Measurements from ENCODE around the gene KCNQ1. TPM values are rescaled to one million over a fixed set of nuclear protein-coding genes. Genes with fewer than 3 reads are reported as not detected.

KCNQ1 gene
- total and polyA plus RNA-seq, 2 experiments from 2014 or later: 0.45 to 0.87 TPM

DNA sequence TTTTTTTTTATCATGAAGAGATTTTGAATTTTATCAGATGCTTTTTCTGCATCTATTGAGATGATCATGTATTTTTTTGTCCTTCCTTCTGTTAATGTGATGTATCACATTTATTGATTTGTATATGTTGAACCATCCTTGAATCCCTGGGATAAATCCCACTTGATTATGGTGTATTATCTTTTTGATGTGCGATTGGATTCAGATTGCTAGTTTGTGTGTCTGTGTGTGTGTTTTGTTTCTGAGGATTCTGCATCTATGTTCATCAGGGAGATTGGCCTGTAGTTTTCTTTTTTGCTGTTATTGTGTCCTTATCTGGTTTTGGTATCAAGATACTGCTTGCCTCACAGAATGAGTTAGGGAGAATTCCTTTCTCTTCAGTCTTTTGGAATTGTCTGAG, 202.4 kb downstream of the KCNQ1 start (continued):
- TF ChIP-seq REST (IDR thresholded peaks at IDR 0.05; ENCODE audit: unreplicated experiment) (no peak), EZH2phosphoT487 (IDR thresholded peaks at IDR 0.05; ENCODE audit: unreplicated experiment) (no peak), EZH2 (IDR thresholded peaks at IDR 0.05; ENCODE audit: low read depth, unreplicated experiment) (no peak), JUNB (IDR thresholded peaks at IDR 0.05; ENCODE audit: unreplicated experiment) (no peak), ZNF331 (CRISPR knock-in tag; IDR thresholded peaks at IDR 0.05; ENCODE audit: low read depth) (no peak), CREB1 (CRISPR knock-in tag; IDR thresholded peaks at IDR 0.05; ENCODE audit: low read depth) (no peak), POLR2AphosphoS5 (IDR thresholded peaks at IDR 0.05; ENCODE audit: low read depth) (no peak), CTCF (conservative IDR thresholded peaks at IDR 0.05; ENCODE audit: low read depth in 2 of 2) (no peak)

DNA sequence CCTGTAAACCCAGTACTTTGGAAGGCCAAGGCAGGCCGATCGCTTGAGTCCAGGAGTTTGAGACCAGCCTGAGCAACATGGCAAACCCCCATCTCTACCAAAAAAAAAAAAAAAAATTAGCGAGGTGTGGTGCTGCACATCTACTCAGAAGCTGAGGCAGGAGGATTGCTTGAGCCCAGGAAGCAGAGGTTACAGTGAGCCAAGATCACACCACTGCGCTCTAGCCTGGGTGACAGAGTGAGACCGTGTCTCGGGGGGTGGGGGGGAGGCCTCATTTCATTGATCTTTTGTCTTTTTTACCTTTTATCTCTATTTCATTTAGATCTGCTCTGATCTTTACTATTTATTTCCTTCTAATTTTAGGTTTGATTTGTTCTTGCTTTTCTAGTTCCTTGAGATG, 203.1 kb downstream of the KCNQ1 start:
- Histone ChIP-seq H3K36me3 (ENCODE audit: insufficient read depth) (peaks cover 30% of the 10 kb centered on the region), H3K9me2 (ENCODE audit: insufficient read depth) (no peaks in the 10 kb centered on the region), H3K79me2 (replicated peaks; ENCODE audit: insufficient read depth) (no peaks in the 10 kb centered on the region), H4K20me1 (replicated peaks; ENCODE audit: insufficient read depth) (no peaks in the 10 kb centered on the region), H3K4me2 (no peak overlapping the region), H3K4me1 (ENCODE audit: insufficient read depth) (no peaks in the 10 kb centered on the region), H3K27ac (ENCODE audit: low read depth) (no peak overlapping the region), H3K4me3 (no peak overlapping the region), H2AFZ (no peak overlapping the region), H3F3A (replicated peaks; ENCODE audit: low read depth) (no peaks in the 10 kb centered on the region), H3K27me3 (ENCODE audit: insufficient read depth) (peaks cover 100% of the 10 kb centered on the region)
- Mint-ChIP-seq H3K4me3 (no peak overlapping the region), H3K27ac (no peak overlapping the region), H3K27me3 (ENCODE audit: insufficient read depth, low read depth, poor library complexity) (peaks cover 95% of the 10 kb centered on the region), H3K9me3 (peaks cover 100% of the 10 kb centered on the region), H3K4me1 (no peaks in the 10 kb centered on the region; the same call in 2 of the 3 replicates), H3K36me3 (ENCODE audit: low read depth) (peaks cover 93% of the 10 kb centered on the region)
- DNase-seq (ENCODE audit: low spot score): no peak
- ATAC-seq: no peak
- TF ChIP-seq ZNF114 (CRISPR knock-in tag; IDR thresholded peaks at IDR 0.05) (no peak), CTCF (conservative IDR thresholded peaks at IDR 0.05; ENCODE audit: low read depth in 2 of 2) (no peak), NANOG (IDR thresholded peaks at IDR 0.05; ENCODE audit: borderline replicate concordance) (no peak), ZNF462 (CRISPR knock-in tag; IDR thresholded peaks at IDR 0.05) (no peak), POLR2AphosphoS5 (IDR thresholded peaks at IDR 0.05; ENCODE audit: low read depth) (no peak)

All from GM23338 (cell line).